ENCODE data around the gene F10.
A peak's percentile ranks its signal among the peaks of the same experiment; 100 is the strongest.

F10 gene

GRCh38 chr13:113120300-113121182 lies 2.1 kb upstream of the F10 start:
- DNase-seq = no peak

GRCh38 chr13:113121183-113121927 lies 1.2 kb upstream of the F10 start:
- no peak for DNase-seq
- TF ChIP-seq GATA1 (IDR thresholded peaks at IDR 0.05; ENCODE audit: low read depth, low read length) (no peak), POLR2A (IDR thresholded peaks at IDR 0.05; ENCODE audit: low read length) (no peak)

More at GRCh38 chr13:113120300-113121182, 2.1 kb upstream of the F10 start:
- TF ChIP-seq GATA1 (IDR thresholded peaks at IDR 0.05; ENCODE audit: low read depth, low read length) = no peak
- no peak for TF ChIP-seq POLR2A (IDR thresholded peaks at IDR 0.05; ENCODE audit: low read length)

GRCh38 chr13:113121928-113122471 lies 599 bp upstream of the F10 start:
- no peak for DNase-seq
- TF ChIP-seq POLR2A (IDR thresholded peaks at IDR 0.05; ENCODE audit: low read length) (no peak), GATA1 (IDR thresholded peaks at IDR 0.05; ENCODE audit: low read depth, low read length) (no peak)

GRCh38 chr13:113123226-113124201 lies 915 bp downstream of the F10 start:
- TF ChIP-seq GATA1 (IDR thresholded peaks at IDR 0.05; ENCODE audit: low read depth, low read length) (no peak), POLR2A (IDR thresholded peaks at IDR 0.05; ENCODE audit: low read length) (no peak)
- DNase-seq = peak in 1 of 2 experiments; percentile 36

- no peak for DNase-seq
- TF ChIP-seq GATA1 (IDR thresholded peaks at IDR 0.05; ENCODE audit: low read depth, low read length) = no peak
- TF ChIP-seq POLR2A (IDR thresholded peaks at IDR 0.05; ENCODE audit: low read length) = no peak
Measured at GRCh38 chr13:113124211-113124970, 1.8 kb downstream of the F10 start.

GRCh38 chr13:113125506-113126264 lies 3.1 kb downstream of the F10 start:
- no peak for DNase-seq
- TF ChIP-seq POLR2A (IDR thresholded peaks at IDR 0.05; ENCODE audit: low read length) (no peak), GATA1 (IDR thresholded peaks at IDR 0.05; ENCODE audit: low read depth, low read length) (no peak)

- TF ChIP-seq GATA1 (IDR thresholded peaks at IDR 0.05; ENCODE audit: low read depth, low read length) = no peak
- TF ChIP-seq POLR2A (IDR thresholded peaks at IDR 0.05; ENCODE audit: low read length) = no peak
- DNase-seq = no peak
Measured at GRCh38 chr13:113126265-113127150, 3.9 kb downstream of the F10 start.

- TF ChIP-seq GATA1 (IDR thresholded peaks at IDR 0.05; ENCODE audit: low read depth, low read length) = no peak
- no peak for TF ChIP-seq POLR2A (IDR thresholded peaks at IDR 0.05; ENCODE audit: low read length)
- DNase-seq = no peak
Measured at GRCh38 chr13:113129480-113129879, 6.9 kb downstream of the F10 start.

GRCh38 chr13:113129921-113130750 lies 7.5 kb downstream of the F10 start:
- no peak for TF ChIP-seq POLR2A (IDR thresholded peaks at IDR 0.05; ENCODE audit: low read length)
- no peak for TF ChIP-seq GATA1 (IDR thresholded peaks at IDR 0.05; ENCODE audit: low read depth, low read length)
- DNase-seq = peak; percentile 54 to 64

- TF ChIP-seq POLR2A (IDR thresholded peaks at IDR 0.05; ENCODE audit: low read length) = no peak
- no peak for TF ChIP-seq GATA1 (IDR thresholded peaks at IDR 0.05; ENCODE audit: low read depth, low read length)
Measured at GRCh38 chr13:113135281-113135760, 12.7 kb downstream of the F10 start.

More at GRCh38 chr13:113135281-113135760, 12.7 kb downstream of the F10 start:
- no peak for DNase-seq
